IPS-18a (cell line): ENCODE measurements around the gene PSMD4.

Source experiments
- H3K27ac ChIP-seq: one replicate; pipeline ENCODE4 v1.5.1; 2013; ENCODE audit warnings: low read length
- H3K27me3 ChIP-seq: one replicate; pipeline ENCODE4 v1.6.1; 2013; ENCODE audit warnings: mild to moderate bottlenecking, low read length; ENCODE audit not compliant: control insufficient read depth, insufficient read depth
- H3K36me3 ChIP-seq: one replicate; pipeline ENCODE4 v1.6.1; 2013; ENCODE audit warnings: low read depth, low read length; ENCODE audit not compliant: control insufficient read depth
- H3K4me1 ChIP-seq: one replicate; pipeline ENCODE4 v1.6.1; 2013; ENCODE audit warnings: low read depth, low read length; ENCODE audit not compliant: control insufficient read depth
- H3K4me3 ChIP-seq: one replicate; pipeline ENCODE4 v1.5.1; 2013; ENCODE audit warnings: low read length
- H3K9ac ChIP-seq: one replicate; pipeline ENCODE4 v1.6.1; 2013; ENCODE audit warnings: mild to moderate bottlenecking, low read length, moderate library complexity
- H3K9me3 ChIP-seq: one replicate; pipeline ENCODE4 v1.6.1; 2013; ENCODE audit warnings: low read depth, low read length; ENCODE audit not compliant: control insufficient read depth

Gene PSMD4

GRCh38 chr1:151312826-151313225 is 58.3 kb downstream of the PSMD4 start:
- Histone ChIP-seq H3K9ac (no peak overlapping the region), H3K4me3 (no peak overlapping the region), H3K4me1 (no peaks in the 10 kb centered on the region), H3K27me3 (no peaks in the 10 kb centered on the region), H3K9me3 (no peaks in the 10 kb centered on the region), H3K36me3 (peaks cover 29% of the 10 kb centered on the region), H3K27ac (no peak overlapping the region)

GRCh38 chr1:151313501-151313900 is 59.0 kb downstream of the PSMD4 start:
- Histone ChIP-seq H3K36me3 (peaks cover 22% of the 10 kb centered on the region), H3K4me3 (no peak overlapping the region), H3K9me3 (no peaks in the 10 kb centered on the region), H3K27me3 (no peaks in the 10 kb centered on the region), H3K9ac (no peak overlapping the region), H3K27ac (no peak overlapping the region), H3K4me1 (no peaks in the 10 kb centered on the region)

- Histone ChIP-seq H3K27ac (no peak overlapping the region), H3K9me3 (no peaks in the 10 kb centered on the region), H3K4me1 (no peaks in the 10 kb centered on the region), H3K4me3 (no peak overlapping the region), H3K9ac (no peak overlapping the region), H3K36me3 (peaks cover 19% of the 10 kb centered on the region), H3K27me3 (no peaks in the 10 kb centered on the region)
Observed at GRCh38 chr1:151314137-151314875, 59.8 kb downstream of the PSMD4 start.

- Histone ChIP-seq H3K4me3 (no peak overlapping the region), H3K27ac (no peak overlapping the region), H3K27me3 (no peaks in the 10 kb centered on the region), H3K9me3 (no peaks in the 10 kb centered on the region), H3K9ac (no peak overlapping the region), H3K4me1 (no peaks in the 10 kb centered on the region), H3K36me3 (peaks cover 23% of the 10 kb centered on the region)
Observed at GRCh38 chr1:151315565-151316235, 61.2 kb downstream of the PSMD4 start.
